Kidney (tissue), 14 donors: ENCODE data around the gene ABTB1. TPM values are rescaled to one million over a fixed set of nuclear protein-coding genes. Genes with fewer than 3 reads are reported as not detected.

ENCODE experiments used
- DNase-seq, 5 donors: peaks; one replicate each; pipeline ENCODE4 v3.0.0-alpha.2; 2013 to 2020
- FAIRE-seq: peaks from 2 replicates; lab custom pipeline; 2012; peaks lifted over from hg19 to GRCh38; lab: Jason Lieb, UNC
- H3K27ac ChIP-seq, 2 donors: one replicate each; pipeline ENCODE4 v1.7.0; 2013; ENCODE audit warnings: low read depth in 2 of 2, low read length in 2 of 2, inconsistent platforms in 1 of 2
- H3K27me3 ChIP-seq: one replicate; pipeline ENCODE4 v1.7.1; 2013; ENCODE audit warnings: low read length, inconsistent platforms; ENCODE audit not compliant: control insufficient read depth, insufficient read depth
- H3K36me3 ChIP-seq, 3 donors: one replicate each; pipeline versions ENCODE4 v1.7.0 to v1.7.1; 2013; ENCODE audit warnings: low read length in 3 of 3, control low read depth in 1 of 3, inconsistent platforms in 1 of 3; ENCODE audit not compliant: insufficient read depth in 3 of 3, control insufficient read depth in 2 of 3
- H3K4me1 ChIP-seq, 3 donors: one replicate each; pipeline versions ENCODE4 v1.7.0 to v1.7.1; 2013; ENCODE audit warnings: low read length in 3 of 3, inconsistent platforms in 1 of 3, low read depth in 1 of 3; ENCODE audit not compliant: control insufficient read depth in 2 of 3, insufficient read depth in 2 of 3
- H3K4me3 ChIP-seq, 3 donors: one replicate each; pipeline versions ENCODE4 v1.7.0 to v1.8.1; 2013; ENCODE audit warnings: low read length in 3 of 3, control low read depth in 1 of 3, inconsistent platforms in 1 of 3
- H3K9ac ChIP-seq, 3 donors: one replicate each; pipeline versions ENCODE4 v1.7.0 to v1.7.1; 2013; ENCODE audit warnings: low read length in 3 of 3, control low read depth in 1 of 3, inconsistent platforms in 1 of 3
- H3K9me3 ChIP-seq, 3 donors: one replicate each; pipeline versions ENCODE4 v1.7.0 to v1.7.1; 2013; ENCODE audit warnings: low read length in 3 of 3, control low read depth in 1 of 3, inconsistent platforms in 1 of 3; ENCODE audit not compliant: control insufficient read depth in 2 of 3, insufficient read depth in 1 of 3
- CTCF ChIP-seq: IDR thresholded peaks from 3 replicates; pipeline ENCODE4 v1.5.1; 2012; ENCODE audit warnings: mild to moderate bottlenecking, moderate library complexity, borderline replicate concordance; ENCODE audit not compliant: insufficient read depth; ENCODE audit errors: extremely low read depth
- intact Hi-C: fragments of 100-400 bp; cut with DNase I; formaldehyde crosslinking; loops from one replicate; pipeline ENCODE4 v1.11.1; 2022
- polyA plus RNA-seq: library from polyadenylated mRNA; stranded (reverse); fragments of 350-450 nt; fragmentation: Illumina TruSeq; extraction: RNeasy Lipid Tissue Mini Kit (QIAGEN cat#74804); gene quantifications from one replicate; pipeline ENCODE4 v1.2.3, GENCODE V29; 2014; ENCODE audit warnings: low read depth, low replicate concordance; ENCODE audit not compliant: insufficient read depth
- total RNA-seq: library from RNA; stranded (reverse); fragmentation: NEBNext Ultra II Directional; extraction: Animal tissue kit (Norgen Biotek cat#: 25700); gene quantifications from one replicate; pipeline ENCODE4 v1.2.1, GENCODE V29; 2021
- donor health status: control.
- donor health status: control.
- donor health status: control.
- donor health status: control.
- donor health status: control.
- donor health status: DM: yes; HTN: yes; CAD: no.
- donor health status: Normal renal cell carcinoma (clear cell type).

Gene ABTB1
- total and polyA plus RNA-seq, 2 donors from 2014 or later, result 29.2 to 43.2 TPM

- TF ChIP-seq CTCF, result no peak
- Histone ChIP-seq H3K4me1 (peaks cover 0 to 13% (median 5%) of the 10 kb centered on the region in 3 donors), H3K4me3 (no peak overlapping the region), H3K27ac (no peak overlapping the region), H3K36me3 (no peaks in the 10 kb centered on the region), H3K9me3 (no peaks in the 10 kb centered on the region), H3K27me3 (no peaks in the 10 kb centered on the region), H3K9ac (no peak overlapping the region)
- DNase-seq, result peak in 2 of 5 donors; percentile 34 to 69
- FAIRE-seq, result no peak
- intact Hi-C loops, result no loop called here
Measured at GRCh38 chr3:127669541-127670228, 3.1 kb upstream of the ABTB1 start.

GRCh38 chr3:127670229-127670559 lies 2.6 kb upstream of the ABTB1 start:
- H3K27me3 ChIP-seq, result no peaks in the 10 kb centered on the region
- DNase-seq, result peak in 1 of 5 donors; percentile 57
- H3K9ac ChIP-seq, result no peak overlapping the region
- H3K4me3 ChIP-seq, result no peak overlapping the region
- H3K36me3 ChIP-seq, result no peaks in the 10 kb centered on the region
- intact Hi-C loops, result no loop called here
- no peak for TF ChIP-seq CTCF
- peaks cover 0 to 13% (median 5%) of the 10 kb centered on the region in 3 donors for H3K4me1 ChIP-seq
- no peaks in the 10 kb centered on the region for H3K9me3 ChIP-seq
- no peak overlapping the region for H3K27ac ChIP-seq
- FAIRE-seq, result no peak

GRCh38 chr3:127670761-127671522 lies 1.8 kb upstream of the ABTB1 start:
- no peaks in the 10 kb centered on the region for H3K36me3 ChIP-seq
- no peaks in the 10 kb centered on the region for H3K27me3 ChIP-seq
- H3K9ac ChIP-seq, result no peak overlapping the region
- H3K27ac ChIP-seq, result no peak overlapping the region
- no peaks in the 10 kb centered on the region for H3K9me3 ChIP-seq
- intact Hi-C loops, result no loop called here
- FAIRE-seq (no peak), DNase-seq (peak in 2 of 5 donors; percentile 45 to 71)
- no peak for TF ChIP-seq CTCF
- H3K4me3 ChIP-seq, result no peak overlapping the region
- H3K4me1 ChIP-seq, result peaks cover 0 to 13% (median 5%) of the 10 kb centered on the region in 3 donors
